ENCODE data around the gene HMGB4.

HMGB4 gene

DNA sequence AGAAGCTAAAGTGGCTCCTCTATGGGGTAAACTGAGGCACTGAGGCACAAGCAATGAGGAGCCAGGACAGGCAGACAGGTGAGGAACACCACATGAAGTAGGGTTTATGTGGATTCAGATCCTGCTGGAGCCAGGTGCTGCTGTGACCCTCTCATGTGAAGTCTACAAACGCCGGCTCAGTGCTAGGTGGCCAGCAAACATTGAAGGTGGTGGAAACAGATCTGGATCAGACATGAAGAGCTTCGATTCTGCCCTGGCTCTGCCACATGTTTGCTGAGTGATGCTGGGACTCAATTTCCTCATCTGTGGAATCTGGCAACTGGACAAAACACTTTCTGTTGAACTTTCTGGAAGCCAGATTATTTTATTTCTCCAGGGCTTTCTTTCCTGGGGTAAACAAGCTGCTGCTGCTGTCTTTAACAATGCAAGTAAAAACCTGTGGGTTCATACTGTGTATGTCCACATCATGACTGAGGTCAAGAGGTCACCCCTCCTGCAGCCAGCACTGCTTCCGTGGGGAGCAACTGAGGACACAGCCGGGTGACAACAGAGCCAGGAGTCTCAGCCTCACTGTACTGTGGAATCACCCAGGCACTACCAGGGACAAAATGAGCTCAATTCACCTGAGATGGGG, 33.3 kb downstream of the HMGB4 start:
- DNase-seq (ENCODE audit: low read depth in 4 of 4, low spot score in 1 of 4) = no peak

GRCh38 chr1:33898406-33898805, 34.5 kb downstream of the HMGB4 start:
- DNase-seq (ENCODE audit: low read depth in 4 of 4, low spot score in 1 of 4) = no peak

DNA sequence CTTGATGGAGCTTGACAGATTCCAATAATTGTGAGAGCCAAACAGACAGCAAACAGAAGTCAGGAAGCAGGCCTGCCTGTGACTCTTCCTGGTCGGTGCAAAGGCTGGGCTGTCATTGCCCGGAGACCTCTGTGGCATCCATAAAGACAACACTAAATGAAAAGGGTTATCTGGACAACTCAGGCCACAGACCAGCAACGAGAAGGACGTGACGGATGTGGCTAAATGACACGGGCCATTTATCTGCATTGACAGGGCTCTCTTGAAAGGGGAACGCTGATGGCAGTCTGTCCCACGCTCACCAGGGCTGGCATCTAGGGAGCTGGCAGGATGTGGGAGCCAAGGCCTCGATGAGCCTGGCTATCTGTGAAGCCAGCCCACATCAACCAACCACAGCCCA, 35.0 kb downstream of the HMGB4 start:
- DNase-seq (ENCODE audit: low read depth in 4 of 4, low spot score in 1 of 4) = no peak

GRCh38 chr1:33899746-33900145, 35.9 kb downstream of the HMGB4 start:
- DNase-seq (ENCODE audit: low read depth in 4 of 4, low spot score in 1 of 4) = no peak

GRCh38 chr1:33902486-33903209, 38.8 kb downstream of the HMGB4 start:
- no peak for DNase-seq (ENCODE audit: low read depth in 4 of 4, low spot score in 1 of 4)

GRCh38 chr1:33903210-33903589, 39.3 kb downstream of the HMGB4 start:
- no peak for DNase-seq (ENCODE audit: low read depth in 4 of 4, low spot score in 1 of 4)

DNA sequence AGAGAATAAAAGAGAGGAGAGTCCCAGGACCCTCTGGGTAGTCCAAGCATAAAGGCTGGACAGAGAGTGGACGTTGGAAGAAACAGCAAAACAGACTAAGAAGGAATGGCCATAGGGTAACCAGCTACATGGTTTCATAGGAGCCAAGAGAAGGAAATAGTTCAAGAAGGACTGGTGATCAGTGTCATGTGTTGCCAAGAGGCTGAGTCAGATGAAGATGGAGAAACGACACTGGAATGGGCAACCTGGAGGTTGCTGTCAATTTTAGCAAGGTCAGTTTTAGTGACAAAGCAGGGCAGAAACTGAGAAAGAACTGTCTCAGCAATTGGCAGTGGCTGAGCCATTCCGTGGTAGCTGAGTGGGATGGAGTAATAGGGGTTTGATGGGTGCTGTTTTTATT, 41.4 kb downstream of the HMGB4 start:
- DNase-seq (ENCODE audit: low read depth in 4 of 4, low spot score in 1 of 4) = no peak

- no peak for DNase-seq (ENCODE audit: low read depth in 4 of 4, low spot score in 1 of 4)
These were observed 42.3 kb downstream of the HMGB4 start for GRCh38 chr1:33906156-33906555.

GRCh38 chr1:33908324-33908956, 44.6 kb downstream of the HMGB4 start:
- DNase-seq (ENCODE audit: low read depth in 4 of 4, low spot score in 1 of 4) = no peak
